DMS153 (cell line): ENCODE measurements around the gene EIF2B4.
A peak's percentile ranks its signal among the peaks of the same experiment; 100 is the strongest.
"Not testable (repeated sequence)": the region's sequence is repeated elsewhere in the genome, so short reads cannot be mapped to it uniquely, and the experiment has no call there.

Experiments
- DNase-seq: peaks from one replicate; lab custom pipeline; 2025; lab: John Stamatoyannopoulos, UW

Gene EIF2B4

DNA sequence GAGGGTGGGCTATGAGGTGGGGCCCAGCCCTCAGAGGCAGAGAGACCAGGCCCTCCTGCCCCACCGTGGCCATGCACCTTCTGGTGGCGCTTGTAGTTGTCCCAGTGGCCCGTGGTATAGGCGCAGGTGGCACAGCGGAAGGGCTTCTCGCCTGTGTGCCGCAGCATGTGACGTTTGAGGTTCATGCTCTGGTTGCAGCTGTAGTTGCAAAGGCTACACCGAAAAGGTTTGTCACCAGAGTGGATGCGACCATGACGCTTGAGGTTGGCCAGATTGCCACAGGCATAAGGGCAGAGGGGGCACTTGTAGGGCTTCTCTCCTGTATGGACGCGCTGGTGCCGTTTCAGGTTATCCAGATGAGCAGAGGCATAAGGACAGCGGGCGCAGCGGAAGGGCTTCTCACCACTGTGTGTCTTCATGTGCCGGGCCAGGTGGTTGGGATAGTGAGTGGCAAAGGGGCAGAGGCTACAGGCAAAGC, 7.5 kb upstream of the EIF2B4 start:
- DNase-seq, result no peak

DNA sequence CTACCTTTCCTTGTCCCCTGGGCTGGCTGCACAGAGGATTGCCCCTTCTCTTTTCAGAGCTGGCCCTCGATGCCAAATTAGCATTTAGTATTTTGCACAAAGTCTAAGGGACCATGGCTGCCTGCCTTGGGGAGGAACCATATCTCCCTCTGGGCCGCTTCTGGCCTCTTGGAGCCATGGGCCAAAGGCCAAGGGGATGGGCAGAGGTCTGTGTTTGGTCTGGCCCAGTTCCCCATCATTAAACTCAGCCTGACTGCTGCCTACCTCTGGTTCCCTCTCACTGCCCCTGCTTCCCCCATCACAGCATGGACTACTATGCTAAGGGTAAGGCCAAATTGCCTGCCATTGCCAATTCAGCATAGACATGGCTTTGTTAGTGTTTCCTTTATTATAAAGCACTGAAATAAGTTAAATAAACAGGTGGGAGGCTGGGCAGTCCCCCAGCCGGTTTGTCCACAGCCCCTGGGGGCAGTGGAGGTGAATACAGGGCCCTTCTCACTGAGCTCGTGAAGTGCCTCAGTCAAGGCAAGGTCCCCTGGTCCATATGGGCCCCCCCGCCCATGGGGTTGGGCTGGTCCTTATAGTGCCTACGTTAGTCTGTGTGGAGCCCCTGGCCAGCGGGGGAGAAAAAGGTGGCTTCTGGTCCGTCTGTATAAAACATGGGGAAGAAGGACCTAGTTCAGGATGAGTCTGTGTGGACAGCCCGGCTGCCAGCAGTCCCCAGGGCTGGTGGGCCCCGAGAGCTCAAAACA, 6.9 kb upstream of the EIF2B4 start:
- no peak for DNase-seq

DNA sequence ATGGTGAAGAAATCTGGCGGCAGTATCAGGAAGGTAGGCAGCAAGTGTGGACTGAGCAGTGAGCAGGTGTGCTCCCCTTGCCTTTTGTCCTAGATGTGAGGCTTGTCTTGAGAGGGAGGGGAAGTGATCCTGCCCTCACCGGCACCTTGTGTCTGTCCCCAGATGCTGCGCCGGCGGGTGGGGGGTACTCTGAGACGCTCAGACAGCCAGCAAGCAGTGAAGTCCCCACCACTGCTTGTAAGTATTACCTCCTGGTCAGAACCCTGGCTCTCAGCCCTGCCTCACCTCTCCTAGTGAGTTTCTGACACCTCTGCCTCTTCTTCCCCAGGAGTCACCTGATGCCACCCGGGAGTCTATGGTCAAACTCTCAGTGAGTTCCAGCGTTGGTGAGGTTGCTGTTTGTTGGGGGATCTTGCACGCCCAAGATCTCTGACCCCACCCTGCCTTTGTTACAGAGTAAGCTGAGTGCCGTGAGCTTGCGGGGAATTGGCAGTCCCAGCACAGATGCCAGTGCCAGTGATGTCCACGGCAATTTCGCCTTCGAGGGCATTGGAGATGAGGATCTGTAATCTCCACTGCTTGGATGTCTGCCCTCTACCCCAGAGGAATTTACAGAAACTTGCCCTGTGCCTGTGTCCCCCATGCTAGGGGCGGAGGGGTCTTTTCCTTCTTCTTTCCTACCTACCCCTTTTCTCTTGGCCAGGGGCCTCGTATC, 6.2 kb upstream of the EIF2B4 start:
- no peak for DNase-seq

DNA sequence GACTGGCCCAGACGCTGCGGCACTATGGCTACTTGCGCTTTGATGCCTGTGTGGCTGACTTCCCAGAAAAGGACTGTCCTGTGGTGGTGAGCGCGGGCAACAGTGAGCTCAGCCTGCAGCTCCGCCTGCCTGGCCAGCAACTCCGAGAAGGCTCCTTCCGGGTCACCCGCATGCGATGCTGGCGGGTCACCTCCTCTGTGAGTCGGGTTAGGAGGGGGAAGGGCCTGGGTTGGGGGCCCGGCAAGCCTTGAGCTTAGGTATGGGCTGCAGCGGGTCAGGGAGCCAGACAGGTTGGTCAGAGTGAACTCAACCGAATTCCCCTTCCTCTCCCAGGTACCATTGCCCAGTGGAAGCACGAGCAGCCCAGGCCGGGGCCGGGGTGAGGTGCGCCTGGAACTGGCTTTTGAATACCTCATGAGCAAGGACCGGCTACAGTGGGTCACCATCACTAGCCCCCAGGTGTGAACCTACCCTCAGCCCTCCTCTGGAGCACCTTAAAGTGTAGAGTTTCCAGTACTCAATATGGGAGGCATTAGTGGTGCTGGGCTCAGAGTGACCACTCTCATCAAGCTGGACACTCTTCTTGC, 5.5 kb upstream of the EIF2B4 start:
- no peak for DNase-seq

- DNase-seq, result no peak
Measured at GRCh38 chr2:27373567-27373966, 3.4 kb upstream of the EIF2B4 start.

DNA sequence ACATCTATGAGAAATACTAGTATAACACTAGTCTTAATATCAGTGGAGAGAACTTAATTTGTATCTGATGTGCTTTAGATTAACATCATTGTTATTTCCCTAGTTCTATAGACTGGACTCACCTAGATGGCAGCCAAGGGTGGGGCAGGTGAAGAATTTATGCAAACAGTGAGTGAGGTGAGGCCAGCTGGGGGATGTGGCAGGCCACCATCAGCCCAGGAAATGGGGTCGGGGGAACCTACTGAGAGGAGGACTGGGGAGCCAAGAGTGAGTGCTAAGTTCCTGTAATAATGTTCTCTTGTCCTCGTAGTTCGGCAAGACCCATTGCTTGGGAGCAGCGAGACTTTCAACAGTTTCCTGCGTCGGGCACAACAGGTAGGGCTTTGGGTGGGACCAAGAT, 2.8 kb upstream of the EIF2B4 start:
- DNase-seq, result no peak

DNA sequence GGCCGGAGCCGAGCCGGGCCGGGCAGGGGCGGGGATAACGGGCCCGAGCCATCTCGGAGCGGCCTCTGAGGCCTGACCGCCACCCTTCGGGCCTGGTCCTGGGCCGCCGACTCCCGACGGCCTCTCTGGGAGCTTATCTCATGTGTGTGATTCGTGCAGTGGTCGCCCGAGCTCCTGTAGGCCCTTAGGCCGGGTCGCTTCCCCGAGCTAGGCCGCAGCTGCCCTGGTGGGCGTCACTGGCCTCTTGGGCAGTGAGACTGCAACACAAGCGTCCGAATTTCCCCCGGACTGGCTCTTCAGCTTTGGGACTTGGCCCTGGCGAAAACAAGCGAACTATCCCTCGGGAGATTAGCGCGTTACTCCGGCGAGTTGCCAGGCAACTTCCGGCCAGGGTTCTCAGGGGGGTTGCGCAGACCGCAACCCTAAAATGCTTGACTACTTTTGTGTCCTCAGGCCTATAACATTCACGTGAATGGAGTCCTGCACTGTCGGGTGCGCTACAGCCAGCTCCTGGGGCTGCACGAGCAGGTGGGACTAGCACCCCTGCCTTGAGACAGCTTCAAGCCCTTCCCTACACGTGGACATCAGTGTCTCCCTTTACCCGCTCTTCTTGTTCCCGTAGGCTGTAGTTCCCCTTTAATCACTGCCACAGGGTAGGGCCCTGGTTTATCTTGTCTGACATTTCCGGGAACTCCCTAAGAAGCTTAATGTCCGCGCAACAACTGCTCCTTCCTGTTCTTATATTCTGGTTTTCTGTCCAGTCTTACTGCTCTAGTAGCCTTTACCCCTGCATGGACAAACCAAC, 880 bp upstream of the EIF2B4 start:
- DNase-seq, result no peak

DNA sequence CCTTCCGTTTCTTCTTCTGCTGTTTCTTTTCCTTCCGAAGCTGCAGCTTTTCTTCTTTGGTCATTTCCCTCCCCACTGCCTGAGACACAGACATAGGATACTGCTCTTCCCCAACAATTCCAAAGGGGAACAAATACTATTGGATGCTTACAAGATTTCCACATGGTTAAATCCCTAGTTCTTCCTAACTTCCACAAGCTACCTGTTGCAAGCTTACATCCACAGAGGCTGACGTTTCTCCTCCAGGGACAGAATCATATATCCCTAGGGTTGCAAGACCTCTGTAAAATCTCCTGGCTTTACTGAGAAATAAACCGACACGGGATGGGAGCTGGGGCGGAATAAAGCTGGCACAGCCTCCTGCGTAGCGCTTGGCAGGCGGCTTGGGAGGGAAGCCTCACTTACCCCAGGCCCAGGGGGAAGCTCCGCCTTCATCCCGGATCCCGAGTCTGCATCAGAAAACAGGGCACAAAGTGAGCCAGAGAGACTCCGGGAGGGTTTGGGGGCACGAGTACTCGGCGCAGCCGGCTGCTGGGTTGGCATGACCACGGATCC, 590 bp downstream of the EIF2B4 start:
- no peak for DNase-seq

DNA sequence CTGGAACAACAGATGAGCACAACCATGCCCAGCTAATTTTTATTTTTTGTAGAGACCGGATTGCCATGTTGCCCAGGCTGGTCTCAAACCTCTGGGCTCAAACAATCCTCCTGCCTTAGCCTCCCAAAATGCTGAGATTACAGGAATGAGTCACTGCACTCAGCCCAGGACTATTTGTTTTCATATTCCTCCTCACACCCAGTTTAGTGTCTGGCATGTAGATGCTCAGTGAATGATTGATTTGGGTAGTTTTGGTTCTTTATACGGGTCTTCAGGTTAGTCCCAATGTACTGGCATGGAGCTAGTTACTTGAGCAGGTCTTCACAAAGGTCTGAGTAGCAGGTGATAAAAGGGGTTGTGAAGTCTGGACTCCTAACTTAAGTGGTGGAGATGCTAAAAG, 6.2 kb downstream of the EIF2B4 start:
- no peak for DNase-seq

DNA sequence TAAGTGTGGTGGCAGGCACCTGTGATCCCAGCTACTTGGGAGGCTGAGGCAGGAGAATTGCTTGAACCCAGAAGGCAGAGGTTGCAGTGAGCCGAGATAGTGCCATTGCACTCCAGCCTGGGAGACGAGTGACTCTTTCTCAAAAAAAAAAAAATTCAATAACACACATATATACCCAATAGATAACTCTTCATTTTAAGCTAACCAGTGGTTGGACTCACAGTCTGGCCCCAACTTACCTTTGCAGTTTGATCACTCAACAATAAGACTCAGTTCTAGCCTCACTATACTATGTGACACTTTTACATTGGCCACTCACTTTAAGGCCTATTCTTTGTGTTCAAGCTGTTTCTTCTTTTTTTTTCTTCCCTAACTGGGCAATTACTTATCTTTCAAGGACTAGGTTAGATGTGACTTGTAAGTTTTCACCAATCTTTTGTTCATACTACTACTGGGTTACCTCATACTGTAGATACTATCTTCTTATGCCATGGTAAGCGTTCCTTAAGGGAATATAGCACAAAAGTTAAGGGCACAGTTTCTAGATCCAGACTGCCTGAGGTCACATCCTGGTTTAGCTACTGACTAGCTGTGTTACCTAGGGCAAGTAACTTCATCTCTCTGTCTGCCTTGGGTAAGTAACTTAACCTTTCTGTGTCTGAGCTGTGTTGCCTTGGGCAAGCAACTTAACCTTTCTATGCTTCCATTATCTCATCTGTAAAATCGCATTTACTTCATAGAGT, 7.3 kb downstream of the EIF2B4 start:
- no peak for DNase-seq

DNA sequence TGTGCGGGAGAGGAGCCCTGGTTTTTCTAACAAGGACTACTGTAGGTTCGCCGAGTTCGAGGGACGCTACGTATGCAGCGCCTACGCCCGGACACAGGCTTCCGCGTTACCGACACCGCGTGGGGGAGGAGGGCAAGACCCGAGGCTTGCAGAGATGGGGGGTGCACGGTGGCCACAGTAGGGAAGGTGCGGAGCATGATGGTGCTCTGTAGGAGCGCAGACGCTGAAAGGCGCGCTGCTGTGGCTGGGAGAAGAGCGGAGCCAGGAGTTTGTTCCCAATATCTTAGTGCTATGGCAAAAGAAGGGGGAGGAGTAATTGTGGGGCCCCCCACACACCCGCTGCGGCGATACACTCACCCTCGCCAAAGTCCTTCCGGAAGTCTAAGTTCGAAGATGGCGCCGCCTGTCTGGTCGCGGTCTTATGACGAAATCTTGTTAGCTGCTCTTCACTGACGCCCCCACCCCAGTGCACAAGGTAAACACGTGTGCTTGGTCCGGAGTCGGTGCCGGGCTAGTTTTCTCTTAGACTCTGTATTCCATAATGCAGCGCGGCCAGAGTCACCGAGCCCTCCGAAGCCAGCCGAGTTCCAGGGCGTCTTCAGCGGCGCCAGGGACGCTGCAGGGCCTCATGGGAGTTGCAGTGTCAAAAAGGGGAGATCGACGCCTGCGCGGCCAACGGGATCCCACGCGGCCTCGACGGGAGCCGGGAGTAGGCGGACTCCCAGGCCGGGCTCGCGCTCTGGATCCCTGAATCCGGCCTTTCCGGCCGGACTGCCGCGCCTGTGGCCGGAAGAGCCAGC, 13.6 kb downstream of the EIF2B4 start, which contains the start of gene GTF3C2:
GTF3C2 (minus strand) TSS at position 383 of the 800 bp plus-strand sequence. CDS start 13,210 bp downstream, outside the sequence.
- peak; percentile 97 for DNase-seq

GRCh38 chr2:27356056-27356381, 14.1 kb downstream of the EIF2B4 start:
- DNase-seq, result no peak

DNA sequence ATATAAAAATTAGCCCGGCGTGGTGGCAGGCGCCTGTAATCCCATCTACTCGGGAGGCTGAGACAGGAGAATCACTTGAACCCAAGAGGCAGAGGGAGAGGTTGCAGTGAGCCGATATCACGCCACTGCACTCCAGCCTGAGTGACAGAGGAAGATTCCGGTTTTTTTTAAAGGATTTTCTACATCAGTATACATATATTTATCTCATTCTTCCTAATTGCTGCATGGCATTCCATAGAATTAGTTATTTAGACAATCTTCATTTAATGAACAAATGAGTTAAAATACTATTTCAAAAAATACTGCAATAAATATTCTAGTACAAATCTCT, 15.6 kb downstream of the EIF2B4 start:
- no peak for DNase-seq

- no peak for DNase-seq
Measured at GRCh38 chr2:27353762-27354596, 16.2 kb downstream of the EIF2B4 start.

GRCh38 chr2:27353386-27353761, 16.8 kb downstream of the EIF2B4 start:
- not testable (repeated sequence) for DNase-seq

DNA sequence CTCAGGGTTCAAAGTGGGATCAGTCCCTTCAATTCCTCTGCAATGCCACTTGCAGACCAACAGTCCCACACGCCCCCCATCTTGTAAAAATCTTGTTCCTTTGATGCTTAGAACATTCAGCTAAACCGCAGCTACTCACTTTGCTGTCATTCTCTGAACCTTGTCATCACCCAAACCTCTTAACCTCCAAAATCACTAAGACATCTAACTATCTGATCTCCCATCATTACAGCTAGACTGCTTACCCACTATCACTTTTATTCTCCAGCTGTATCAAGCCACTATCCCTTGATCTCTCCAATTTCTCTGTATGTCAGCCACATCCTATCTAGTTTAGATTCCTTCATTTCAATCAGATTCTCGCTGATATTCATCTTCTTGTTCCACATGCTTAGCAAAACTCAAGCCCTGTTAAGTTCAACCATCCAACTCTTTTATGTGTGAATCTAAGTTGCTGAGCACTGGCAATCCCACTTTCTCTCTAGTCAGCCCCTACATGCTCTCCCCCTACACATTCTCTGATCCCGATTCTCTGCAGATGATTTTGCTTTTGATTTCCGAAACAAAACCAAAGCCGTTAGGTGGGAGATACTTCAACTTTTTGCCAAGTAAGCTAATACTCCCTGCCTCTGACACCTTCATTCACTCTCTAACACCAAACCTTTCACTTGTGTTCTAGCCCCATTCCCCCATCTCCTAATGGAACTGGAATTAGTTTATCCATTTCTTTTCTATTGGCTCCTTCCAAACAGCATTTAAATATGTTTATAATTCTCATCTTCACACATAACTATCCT, 18.1 kb downstream of the EIF2B4 start:
- no peak for DNase-seq

GRCh38 chr2:27350106-27350693, 19.9 kb downstream of the EIF2B4 start:
- DNase-seq, result no peak

DNA sequence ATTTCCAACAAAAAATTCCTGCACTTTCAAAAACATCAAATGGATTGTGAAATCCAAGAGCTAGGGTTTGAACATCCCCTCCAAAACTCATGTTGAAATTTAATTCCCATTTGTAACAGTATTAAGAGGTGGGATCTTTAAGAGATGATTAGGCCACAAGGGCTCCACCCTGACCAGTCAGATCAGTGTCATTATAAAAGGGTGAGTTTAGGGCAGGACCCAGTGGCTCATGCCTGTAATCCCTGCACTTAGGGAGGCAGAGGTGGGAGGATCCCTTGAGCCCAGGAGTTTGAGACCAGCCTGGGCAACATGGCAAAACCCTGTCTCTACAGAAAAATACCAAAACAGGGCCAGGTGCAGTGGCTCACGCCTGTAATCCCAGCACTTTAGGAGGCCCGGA, 22.5 kb downstream of the EIF2B4 start:
- DNase-seq, result no peak
